ENCODE data around the gene PLS3.

PLS3 gene

DNA sequence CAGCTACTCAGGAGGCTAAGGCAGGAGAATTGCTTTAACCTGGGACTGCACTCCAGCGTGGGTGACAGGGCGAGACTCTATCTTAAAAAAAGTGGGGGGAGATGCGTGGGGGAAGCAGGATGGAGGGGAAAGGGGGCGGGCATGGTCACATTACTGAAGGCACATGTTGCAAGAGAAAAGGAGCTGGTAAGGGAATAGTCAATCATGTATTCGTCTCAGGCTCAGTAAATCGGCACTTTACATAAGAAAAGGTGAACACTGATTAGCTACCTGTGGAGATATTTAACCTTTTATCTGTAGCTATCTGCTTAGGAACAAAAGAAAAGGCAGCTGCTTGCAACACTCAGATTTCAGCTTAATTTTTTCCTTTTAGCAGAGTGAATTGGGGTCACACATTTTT lies 132.5 kb downstream of the PLS3 start:
- DNase-seq (ENCODE audit: low spot score): no peak

DNA sequence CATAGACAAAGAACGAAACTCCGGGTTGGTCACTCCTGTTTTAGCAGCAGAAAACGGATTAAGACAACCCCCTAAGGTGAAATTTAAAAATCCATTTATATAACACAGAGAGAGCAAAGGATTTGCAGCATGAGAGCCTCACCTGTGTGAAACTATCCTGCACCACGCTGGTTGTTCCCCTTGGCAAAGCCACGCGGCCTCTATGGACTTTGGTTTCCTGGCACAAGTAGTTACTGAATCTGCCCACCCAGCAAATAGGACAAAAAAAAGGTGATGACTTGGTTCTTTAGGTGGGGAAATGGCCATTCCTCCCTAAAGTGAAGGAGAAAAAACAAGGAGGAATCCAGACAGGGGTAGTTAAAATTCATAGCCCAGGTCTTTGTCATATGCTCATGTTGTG lies 133.1 kb downstream of the PLS3 start:
- no peak for DNase-seq (ENCODE audit: low spot score)

DNA sequence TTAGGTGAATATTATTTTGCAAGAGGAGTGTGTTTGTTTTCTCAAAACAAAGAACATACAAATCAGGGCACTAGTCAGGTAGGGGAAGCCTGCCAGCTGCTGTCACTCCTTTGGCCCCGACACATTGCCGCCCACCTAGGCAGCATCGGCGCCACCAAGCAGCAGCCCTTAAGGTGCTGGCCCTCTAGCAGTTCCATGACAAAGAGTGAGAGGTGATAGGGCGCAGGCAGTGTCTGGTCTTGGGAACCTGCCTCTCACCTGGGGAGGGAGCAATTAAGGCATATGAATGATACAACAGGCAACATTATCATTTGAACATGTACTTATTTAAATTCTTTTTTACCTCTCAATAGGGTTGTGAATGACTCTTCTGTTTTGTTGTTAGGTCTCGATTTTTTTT lies 135.1 kb downstream of the PLS3 start:
- DNase-seq (ENCODE audit: low spot score): no peak

DNA sequence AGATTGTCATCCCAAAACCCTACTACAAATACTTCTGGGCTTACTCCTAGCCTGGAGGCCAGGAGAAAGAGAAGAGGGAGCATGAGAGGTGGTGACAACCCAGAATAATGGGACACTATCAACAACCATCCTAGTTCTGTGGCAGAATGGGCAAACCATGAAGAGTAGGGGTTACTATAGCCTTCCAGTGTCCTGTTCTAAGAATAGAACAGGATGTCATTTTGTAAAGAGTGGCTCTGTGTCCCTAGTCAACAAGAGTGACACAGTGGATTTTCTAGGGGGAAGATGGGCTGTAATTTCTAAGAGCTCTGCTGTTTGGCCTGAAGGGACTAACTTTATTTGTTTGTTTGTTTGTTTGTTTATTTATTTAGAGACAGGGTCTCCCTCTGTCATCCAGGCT lies 136.0 kb downstream of the PLS3 start:
- DNase-seq (ENCODE audit: low spot score): no peak

DNA sequence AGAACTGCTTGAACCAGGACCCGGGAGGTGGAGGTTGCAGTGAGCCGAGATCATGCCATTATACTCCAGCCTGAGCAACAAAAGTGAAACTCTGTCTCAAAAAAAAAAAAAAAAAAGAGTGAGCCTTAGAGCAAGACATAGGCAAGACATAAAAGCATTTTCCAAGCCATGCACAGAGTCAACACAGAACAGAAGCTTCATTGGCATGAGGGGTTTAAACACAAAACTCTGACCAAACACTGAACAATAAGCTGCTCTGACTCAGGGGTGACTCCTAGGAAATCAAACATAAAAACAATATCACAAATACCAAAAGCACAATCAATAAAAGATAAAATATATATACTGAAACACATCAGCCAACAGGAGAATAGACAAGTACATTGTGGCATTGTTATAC lies 136.8 kb downstream of the PLS3 start:
- no peak for DNase-seq (ENCODE audit: low spot score)
